HepG2 (cell line): ENCODE results near the gene PSMB10. TPM values are rescaled to one million over a fixed set of nuclear protein-coding genes. Genes with fewer than 3 reads are reported as not detected.

Experiments used
- ATAC-seq: fragments of 200-7000 bp; cut with Tn5 transposase; 3 replicates; pipeline ENCODE4 v1.9.1; 2020; ENCODE audit warnings: mild to moderate bottlenecking, moderate library complexity
- BruUV-seq: library from RNA; stranded (reverse); fragments of 400-500 nt; replicated peaks from 2 replicates; lab custom pipeline; 2021; lab: Mats Ljungman, UMichigan
- CTCF ChIA-PET: fragments of 300-600 bp; formaldehyde crosslinking; extraction: SDS; loops from one replicate; lab custom pipeline; 2021; ENCODE audit warnings: low total read pairs, inconsistent platforms, low intra/inter-chr PET ratio; lab: Yijun Ruan, JAX
- POLR2A ChIA-PET: fragments of 350-600 bp; sonication (Branson Sonifier 250); formaldehyde crosslinking; loops from one replicate; lab custom pipeline; 2020; ENCODE audit warnings: antibody characterized with exemption, inconsistent platforms; lab: Yijun Ruan, JAX
- DNase-seq: peaks from one replicate; pipeline ENCODE4 v3.0.0-alpha.2; 2015; ENCODE audit warnings: low spot score
- FAIRE-seq: peaks from 3 replicates; lab custom pipeline; 2011; peaks lifted over from hg19 to GRCh38; lab: Jason Lieb, UNC
- H2AFZ ChIP-seq: one replicate; pipeline ENCODE4 v1.6.1; 2011; ENCODE audit warnings: low read length, inconsistent platforms
- H3K27ac ChIP-seq: fragments of 300-600 bp; 3 replicates; pipeline ENCODE4 v1.8.0; 2011; ENCODE audit warnings: mixed run types, mild to moderate bottlenecking, mixed read lengths, low read length, inconsistent platforms; ENCODE audit not compliant: insufficient read depth; ENCODE audit errors: extremely low read length
- H3K27me3 ChIP-seq, 2 experiments: fragments of 200-600 bp in 1 of 2; 2 replicates in 1 of 2; 3 replicates in 1 of 2; pipeline versions ENCODE4 v1.6.0 to v1.8.0; 2011; ENCODE audit warnings: low read length in 2 of 2, mild to moderate bottlenecking in 2 of 2, moderate library complexity in 2 of 2, inconsistent platforms in 1 of 2; ENCODE audit not compliant: insufficient read depth in 2 of 2, control insufficient read depth in 1 of 2
- H3K36me3 ChIP-seq, 2 experiments: fragments of 200-600 bp in 1 of 2; replicated peaks in 1 of 2; 2 replicates in 1 of 2; 3 replicates in 1 of 2; pipeline versions ENCODE4 v1.5.1 to v1.8.0; 2011; ENCODE audit warnings: low read length in 2 of 2, inconsistent platforms in 1 of 2; ENCODE audit not compliant: insufficient read depth in 2 of 2, control insufficient read depth in 1 of 2
- H3K4me1 ChIP-seq: 2 replicates; pipeline ENCODE4 v1.5.1; 2012; ENCODE audit warnings: low read length, inconsistent platforms; ENCODE audit not compliant: insufficient read depth
- H3K4me2 ChIP-seq: 2 replicates; pipeline ENCODE4 v1.6.0; 2011; ENCODE audit warnings: low read depth, low read length, inconsistent platforms
- H3K4me3 ChIP-seq, 3 experiments: fragments of 200-600 bp in 1 of 3; sonication (generic), shearing (Covaris generic) in 1 of 3; replicated peaks in 1 of 3; 2 replicates each; pipeline ENCODE4 v1.5.1; 2011 to 2016; ENCODE audit warnings: low read length in 3 of 3, inconsistent platforms in 2 of 3, low read depth in 2 of 3, mild to moderate bottlenecking in 2 of 3, control low read depth in 1 of 3, mixed read lengths in 1 of 3; ENCODE audit not compliant: insufficient read depth in 1 of 3
- H3K79me2 ChIP-seq: one replicate; pipeline ENCODE4 v1.6.1; 2011; ENCODE audit warnings: low read length, inconsistent platforms; ENCODE audit not compliant: insufficient read depth
- H3K9ac ChIP-seq: 2 replicates; pipeline ENCODE4 v1.6.0; 2011; ENCODE audit warnings: mild to moderate bottlenecking, low read depth, low read length, inconsistent platforms; ENCODE audit not compliant: insufficient read depth
- H3K9me3 ChIP-seq: 2 replicates; pipeline ENCODE4 v1.5.1; 2012; ENCODE audit warnings: mild to moderate bottlenecking, low read length
- H4K20me1 ChIP-seq: 2 replicates; pipeline ENCODE4 v1.6.0; 2011; ENCODE audit warnings: inconsistent platforms, mild to moderate bottlenecking, low read length, moderate library complexity; ENCODE audit not compliant: insufficient read depth
- DNMT3B ChIP-seq: conservative IDR thresholded peaks from 2 replicates; pipeline ENCODE4 v1.6.1; 2016; ENCODE audit warnings: missing biosample characterization, control low read depth
- FLYWCH1 ChIP-seq: sonication (generic); formaldehyde crosslinking; IDR thresholded peaks from 2 replicates; pipeline ENCODE4 v1.8.1; 2023; ENCODE audit warnings: mild to moderate bottlenecking, missing genetic modification reagents
- HMG20A ChIP-seq: IDR thresholded peaks from 2 replicates; pipeline ENCODE4 v1.6.1; 2016; ENCODE audit warnings: borderline replicate concordance
- NAIF1 ChIP-seq: sonication (generic); formaldehyde crosslinking; IDR thresholded peaks from 2 replicates; pipeline ENCODE4 v1.5.0; 2020; ENCODE audit warnings: mild to moderate bottlenecking, missing genetic modification reagents, borderline replicate concordance
- NCOA5 ChIP-seq: sonication (generic); formaldehyde crosslinking; IDR thresholded peaks from 2 replicates; pipeline ENCODE4 v1.4.0; 2020; ENCODE audit warnings: missing genetic modification reagents
- NONO ChIP-seq, 2 experiments: fragments of 450-650 bp in 1 of 2; sonication (generic) in 1 of 2; formaldehyde crosslinking in 1 of 2; IDR thresholded peaks in 1 of 2; conservative IDR thresholded peaks in 1 of 2; 2 replicates each; pipeline versions ENCODE4 v1.6.1 to v1.8.0; 2017 to 2022; ENCODE audit warnings: mild to moderate bottlenecking in 1 of 2, missing genetic modification reagents in 1 of 2, moderate library complexity in 1 of 2
- NRL ChIP-seq: sonication (generic); formaldehyde crosslinking; IDR thresholded peaks from 2 replicates; pipeline ENCODE4 v1.5.0; 2020; ENCODE audit warnings: missing genetic modification reagents, mild to moderate bottlenecking, moderate library complexity, borderline replicate concordance
- TGIF2 ChIP-seq: IDR thresholded peaks from 2 replicates; pipeline ENCODE4 v1.6.1; 2016; ENCODE audit warnings: control low read depth, missing compliant biosample characterization
- ZNF282 ChIP-seq: fragments of 450-650 bp; IDR thresholded peaks from 2 replicates; pipeline ENCODE4 v1.6.1; 2018; ENCODE audit not compliant: partially characterized antibody
- ZNF552 ChIP-seq: sonication (generic); formaldehyde crosslinking; IDR thresholded peaks from 2 replicates; pipeline ENCODE4 v1.9.0; 2022; ENCODE audit warnings: missing genetic modification reagents, mild to moderate bottlenecking, borderline replicate concordance
- ZNF577 ChIP-seq: sonication (generic); formaldehyde crosslinking; IDR thresholded peaks from 2 replicates; pipeline ENCODE4 v1.4.0; 2020; ENCODE audit warnings: mild to moderate bottlenecking, low read depth, missing genetic modification reagents, borderline replicate concordance
- WGBS: methylation state at CpG from one replicate; pipeline ENCODE4 v1.1.6; 2017; ENCODE audit warnings: low lambda C conversion rate; 5-methylcytosine and 5-hydroxymethylcytosine counted together
- in situ Hi-C: cut with HindIII; loops from 2 replicates; pipeline ENCODE4 v1.10.0; 2017; ENCODE audit warnings: low pct_unique_long_range_greater_than_20kb; ENCODE audit not compliant: extremely low pct_ligation_motif_present
- intact Hi-C: fragments of 100-400 bp; cut with micrococcal nuclease; formaldehyde crosslinking; loops from one replicate; pipeline ENCODE4 v1.10.0; 2022; ENCODE audit not compliant: unreplicated experiment
- polyA plus RNA-seq, 8 experiments: library from polyadenylated mRNA; depleted of rRNA in 3 of 8; stranded (reverse) in 7 of 8; unstranded in 1 of 8; fragments of >200 nt; fragmentation: Illumina TruSeq in 4 of 8; extraction: Trizol in 4 of 8; gene quantifications; 2 replicates each; pipeline versions ENCODE4 v1.2.1 to v1.2.3, GENCODE V29; 2011 to 2016; ENCODE audit warnings: low read depth in 4 of 8, missing spikeins in 1 of 8, mixed read lengths in 1 of 8; ENCODE audit not compliant: insufficient read depth in 1 of 8
- total RNA-seq, 5 experiments: library from RNA; depleted of rRNA; stranded (reverse); fragments of >200 nt; fragmentation: Illumina TruSeq; extraction: Trizol; gene quantifications; 2 replicates each; pipeline ENCODE4 v1.2.3, GENCODE V29; 2016; ENCODE audit warnings: low read depth in 1 of 5
- TF ChIP-seq, protein P1 (sequence below): sonication (generic); formaldehyde crosslinking; IDR thresholded peaks from 2 replicates; pipeline ENCODE4 v1.9.0; 2021; ENCODE audit warnings: missing genetic modification reagents, mild to moderate bottlenecking, borderline replicate concordance
- TF ChIP-seq, protein P2 (sequence below): sonication (generic); formaldehyde crosslinking; IDR thresholded peaks from 2 replicates; pipeline ENCODE4 v1.4.0; 2020; ENCODE audit warnings: missing genetic modification reagents
- TF ChIP-seq, protein P3 (sequence below): IDR thresholded peaks from 2 replicates; pipeline ENCODE4 v1.6.1; 2012; ENCODE audit warnings: low read depth, low read length, improper control_type of control experiment

Gene PSMB10
- total and polyA plus RNA-seq, 2 of the 13 experiments (the other 11 are each of a cell fraction or from before 2014, with no cell fraction given), result 12.7 to 65.9 TPM

DNA sequence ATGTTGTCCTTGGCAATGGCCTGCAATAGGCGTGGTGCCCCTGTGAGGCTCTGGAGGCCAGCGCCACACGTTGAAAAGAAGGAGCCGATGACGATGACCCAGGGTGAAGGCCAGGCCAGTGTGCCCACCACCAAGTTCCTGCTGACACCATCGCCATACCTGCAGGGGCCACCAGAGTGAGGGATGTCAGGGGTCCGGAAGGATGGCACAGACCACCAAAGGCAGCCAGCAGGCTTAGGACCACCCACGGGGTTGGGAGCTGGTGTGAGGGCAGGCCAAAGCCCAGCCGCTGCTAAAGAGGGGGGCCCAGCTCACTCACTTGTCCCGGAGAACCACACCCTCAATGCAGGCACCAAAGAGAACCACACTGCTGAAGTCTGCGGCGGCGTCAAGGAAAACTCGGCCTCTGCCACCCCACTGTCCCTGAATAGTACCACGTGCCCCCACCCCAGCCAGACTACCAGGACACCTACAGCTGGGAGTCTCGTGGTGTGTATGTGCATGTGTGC lies 13.7 kb upstream of the PSMB10 start:
- DNase-seq, result no peak
- no TSS peak for BruUV-seq
- H3K4me1 ChIP-seq, result peaks cover 21% of the 10 kb centered on the region
- no peaks in the 10 kb centered on the region; the same call in 1 of the 2 replicates for H4K20me1 ChIP-seq
- CTCF ChIA-PET, result no interaction called here
- H3K27me3 ChIP-seq, result no peaks in the 10 kb centered on the region
- H3K4me2 ChIP-seq, result no peak overlapping the region
- TF ChIP-seq NCOA5 (CRISPR knock-in tag) (no peak), TGIF2 (CRISPR knock-in tag) (no peak), ZNF282 (no peak), NAIF1 (CRISPR knock-in tag) (no peak), ZNF577 (CRISPR knock-in tag) (no peak), HMG20A (CRISPR knock-in tag) (no peak), FLYWCH1 (CRISPR knock-in tag) (no peak), NONO (IDR thresholded peaks at IDR 0.05) (no peak), NONO (CRISPR knock-in tag; conservative IDR thresholded peaks at IDR 0.05) (no peak), NRL (CRISPR knock-in tag) (no peak), ZNF552 (CRISPR knock-in tag) (no peak), DNMT3B (CRISPR knock-in tag) (no peak)
- TF ChIP-seq, protein P1, sequence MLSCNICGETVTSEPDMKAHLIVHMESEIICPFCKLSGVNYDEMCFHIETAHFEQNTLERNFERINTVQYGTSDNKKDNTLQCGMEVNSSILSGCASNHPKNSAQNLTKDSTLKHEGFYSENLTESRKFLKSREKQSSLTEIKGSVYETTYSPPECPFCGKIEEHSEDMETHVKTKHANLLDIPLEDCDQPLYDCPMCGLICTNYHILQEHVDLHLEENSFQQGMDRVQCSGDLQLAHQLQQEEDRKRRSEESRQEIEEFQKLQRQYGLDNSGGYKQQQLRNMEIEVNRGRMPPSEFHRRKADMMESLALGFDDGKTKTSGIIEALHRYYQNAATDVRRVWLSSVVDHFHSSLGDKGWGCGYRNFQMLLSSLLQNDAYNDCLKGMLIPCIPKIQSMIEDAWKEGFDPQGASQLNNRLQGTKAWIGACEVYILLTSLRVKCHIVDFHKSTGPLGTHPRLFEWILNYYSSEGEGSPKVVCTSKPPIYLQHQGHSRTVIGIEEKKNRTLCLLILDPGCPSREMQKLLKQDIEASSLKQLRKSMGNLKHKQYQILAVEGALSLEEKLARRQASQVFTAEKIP (CRISPR knock-in tag), result no peak
- TF ChIP-seq, protein P2, sequence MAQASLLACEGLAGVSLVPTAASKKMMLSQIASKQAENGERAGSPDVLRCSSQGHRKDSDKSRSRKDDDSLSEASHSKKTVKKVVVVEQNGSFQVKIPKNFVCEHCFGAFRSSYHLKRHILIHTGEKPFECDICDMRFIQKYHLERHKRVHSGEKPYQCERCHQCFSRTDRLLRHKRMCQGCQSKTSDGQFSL (CRISPR knock-in tag), result no peak
- TF ChIP-seq, protein P3, sequence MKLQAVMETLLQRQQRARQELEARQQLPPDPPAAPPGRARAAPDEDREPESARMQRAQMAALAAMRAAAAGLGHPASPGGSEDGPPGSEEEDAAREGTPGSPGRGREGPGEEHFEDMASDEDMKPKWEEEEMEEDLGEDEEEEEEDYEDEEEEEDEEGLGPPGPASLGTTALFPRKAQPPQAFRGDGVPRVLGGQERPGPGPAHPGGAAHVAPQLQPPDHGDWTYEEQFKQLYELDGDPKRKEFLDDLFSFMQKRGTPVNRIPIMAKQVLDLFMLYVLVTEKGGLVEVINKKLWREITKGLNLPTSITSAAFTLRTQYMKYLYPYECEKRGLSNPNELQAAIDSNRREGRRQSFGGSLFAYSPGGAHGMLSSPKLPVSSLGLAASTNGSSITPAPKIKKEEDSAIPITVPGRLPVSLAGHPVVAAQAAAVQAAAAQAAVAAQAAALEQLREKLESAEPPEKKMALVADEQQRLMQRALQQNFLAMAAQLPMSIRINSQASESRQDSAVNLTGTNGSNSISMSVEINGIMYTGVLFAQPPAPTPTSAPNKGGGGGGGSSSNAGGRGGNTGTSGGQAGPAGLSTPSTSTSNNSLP, result no peak
- peaks cover 68 to 91% of the 10 kb centered on the region in 2 experiments for H3K36me3 ChIP-seq
- POLR2A ChIA-PET, result interaction anchor here (13.6 kb wide), 1 partner anchor 14 kb away, joined by 226 read pairs; the partner anchor contains the start of gene SLC12A4
- ATAC-seq, result no peak
- no peaks in the 10 kb centered on the region for H3K79me2 ChIP-seq
- H2AFZ ChIP-seq, result no peak overlapping the region
- H3K27ac ChIP-seq, result no peak overlapping the region
- in situ Hi-C loops, result no loop called here
- H3K9me3 ChIP-seq, result no peaks in the 10 kb centered on the region
- H3K9ac ChIP-seq, result no peak overlapping the region
- no peak overlapping the region for H3K4me3 ChIP-seq
- intact Hi-C loops, result no loop called here
- no peak for FAIRE-seq
- WGBS, result 94% methylated on average over 16 of the region's 16 CpGs
